ENCODE results near the gene TRIM17.

GRCh38 chr1:228454238-228454637, 37.6 kb upstream of the TRIM17 start:
- no peak for TF ChIP-seq CTCF (IDR thresholded peaks at IDR 0.05)
- no peak for TF ChIP-seq POLR2A (IDR thresholded peaks at IDR 0.05)
- no peak for TF ChIP-seq EP300 (IDR thresholded peaks at IDR 0.05)
